Hematopoietic multipotent progenitor cell treated with erythropoietin and hydrocortisone succinate and interleukin-3 and kit ligand, for 6 days (in vitro differentiated cells): ENCODE measurements around the gene AKAP13.
"Not testable (repeated sequence)": the region's sequence is repeated elsewhere in the genome, so short reads cannot be mapped to it uniquely, and the experiment has no call there.

ENCODE experiments used
- DNase-seq: peaks from one replicate; pipeline ENCODE4 v3.0.0-alpha.2; 2015

AKAP13 gene

GRCh38 chr15:85380217-85380811 lies at the start of gene AKAP13:
AKAP13 (plus strand) TSS chr15:85380603; CDS start chr15:85485721, 105,118 bp downstream.
- DNase-seq: peak; percentile 98

GRCh38 chr15:85330901-85331588 lies 49.4 kb upstream of the AKAP13 start:
- DNase-seq: peak; percentile 83

GRCh38 chr15:85331655-85332285 lies 48.6 kb upstream of the AKAP13 start:
- no peak for DNase-seq

- DNase-seq: no peak
These were observed 47.1 kb upstream of the AKAP13 start for GRCh38 chr15:85333132-85333831.

GRCh38 chr15:85334241-85334640 lies 46.2 kb upstream of the AKAP13 start:
- no peak for DNase-seq

GRCh38 chr15:85335193-85335942 lies 45.0 kb upstream of the AKAP13 start:
- DNase-seq: no peak

GRCh38 chr15:85336880-85337279 lies 43.5 kb upstream of the AKAP13 start:
- DNase-seq: no peak

- no peak for DNase-seq
These were observed 42.9 kb upstream of the AKAP13 start for GRCh38 chr15:85337425-85338074.

GRCh38 chr15:85340321-85340665 lies 40.1 kb upstream of the AKAP13 start:
- DNase-seq: no peak

- DNase-seq: no peak
These were observed 39.6 kb upstream of the AKAP13 start for GRCh38 chr15:85340852-85341251.

- not testable (repeated sequence) for DNase-seq
These were observed 38.2 kb upstream of the AKAP13 start for GRCh38 chr15:85342163-85342562.

GRCh38 chr15:85343443-85343842 lies 37.0 kb upstream of the AKAP13 start:
- not testable (repeated sequence) for DNase-seq

- not testable (repeated sequence) for DNase-seq
These were observed 36.2 kb upstream of the AKAP13 start for GRCh38 chr15:85344241-85344640.

GRCh38 chr15:85344653-85345114 lies 35.7 kb upstream of the AKAP13 start:
- DNase-seq: not testable (repeated sequence)

GRCh38 chr15:85345196-85345918 lies 35.0 kb upstream of the AKAP13 start:
- DNase-seq: not testable (repeated sequence)

- not testable (repeated sequence) for DNase-seq
These were observed 33.8 kb upstream of the AKAP13 start for GRCh38 chr15:85346462-85347084.

GRCh38 chr15:85347264-85348047 lies 32.9 kb upstream of the AKAP13 start:
- DNase-seq: not testable (repeated sequence)

- DNase-seq: not testable (repeated sequence)
These were observed 32.2 kb upstream of the AKAP13 start for GRCh38 chr15:85348048-85348766.

- not testable (repeated sequence) for DNase-seq
These were observed 31.3 kb upstream of the AKAP13 start for GRCh38 chr15:85349062-85349461.
